Smooth muscle cell (in vitro differentiated cells): ENCODE results near the gene SMAGP. TPM values are rescaled to one million over a fixed set of nuclear protein-coding genes. Genes with fewer than 3 reads are reported as not detected.
"Not testable (repeated sequence)": the region's sequence is repeated elsewhere in the genome, so short reads cannot be mapped to it uniquely, and the experiment has no call there.

Experiments used
- DNase-seq: peaks from one replicate; lab custom pipeline; 2025; ENCODE audit not compliant: unreplicated experiment; lab: John Stamatoyannopoulos, UW
- H2AFZ ChIP-seq: fragments of 200-600 bp; sonication (generic); 2 replicates; pipeline ENCODE4 v1.6.0; 2016; ENCODE audit warnings: antibody characterized with exemption, low read depth, mild to moderate bottlenecking
- H3F3A ChIP-seq: fragments of 200-600 bp; sonication (generic); 2 replicates; pipeline ENCODE4 v1.6.0; 2017; ENCODE audit warnings: antibody characterized with exemption, low read depth
- H3K27ac ChIP-seq: fragments of 200-600 bp; sonication (generic); 2 replicates; pipeline ENCODE4 v1.5.1; 2016; ENCODE audit warnings: low read depth, mild to moderate bottlenecking
- H3K27me3 ChIP-seq: fragments of 200-600 bp; sonication (generic); 2 replicates; pipeline ENCODE4 v1.6.1; 2016; ENCODE audit warnings: low read depth, mild to moderate bottlenecking
- H3K36me3 ChIP-seq: fragments of 200-600 bp; sonication (generic); 2 replicates; pipeline ENCODE4 v1.5.1; 2016; ENCODE audit warnings: low read depth
- H3K4me1 ChIP-seq: fragments of 200-600 bp; sonication (generic); 2 replicates; pipeline ENCODE4 v1.5.1; 2016; ENCODE audit warnings: low read depth
- H3K4me2 ChIP-seq: fragments of 200-600 bp; sonication (generic); 2 replicates; pipeline ENCODE4 v1.6.0; 2016; ENCODE audit warnings: mild to moderate bottlenecking
- H3K4me3 ChIP-seq: fragments of 200-600 bp; sonication (generic); 2 replicates; pipeline ENCODE4 v1.5.1; 2016; ENCODE audit warnings: mild to moderate bottlenecking
- H3K79me2 ChIP-seq: fragments of 200-600 bp; sonication (generic); 2 replicates; pipeline ENCODE4 v1.6.0; 2016; ENCODE audit warnings: low read depth, mild to moderate bottlenecking
- H3K9ac ChIP-seq: fragments of 200-600 bp; sonication (generic); 2 replicates; pipeline ENCODE4 v1.6.0; 2016; ENCODE audit warnings: low read depth
- H3K9me3 ChIP-seq: fragments of 200-600 bp; sonication (generic); replicated peaks from 2 replicates; pipeline ENCODE4 v1.5.1; 2016; ENCODE audit warnings: low read depth
- H4K20me1 ChIP-seq: fragments of 200-600 bp; sonication (generic); 2 replicates; pipeline ENCODE4 v1.6.0; 2016; ENCODE audit warnings: low read depth
- CTCF ChIP-seq: fragments of 200-600 bp; sonication (generic); IDR thresholded peaks from 2 replicates; pipeline ENCODE4 v1.5.1; 2017; ENCODE audit warnings: borderline replicate concordance, mild to moderate bottlenecking, antibody characterized with exemption; ENCODE audit not compliant: insufficient read depth, poor library complexity, severe bottlenecking
- WGBS: methylation state at CpG from one replicate; pipeline ENCODE4 v1.1.7; 2016; ENCODE audit warnings: low lambda C conversion rate; 5-methylcytosine and 5-hydroxymethylcytosine counted together
- polyA plus RNA-seq: library from polyadenylated mRNA; unstranded; fragments of >200 nt; fragmentation: Nextera tagmentation; extraction: Ambion mirVana; gene quantifications from 2 replicates; pipeline ENCODE4 v1.2.1, GENCODE V29; 2016
- total RNA-seq: library from RNA; depleted of rRNA; stranded (reverse); fragments of >200 nt; gene quantifications from 2 replicates; pipeline ENCODE4 v1.2.3, GENCODE V29; 2014

The SMAGP gene
- total and polyA plus RNA-seq, 2 experiments from 2014 or later, result 6.8 to 9.0 TPM

GRCh38 chr12:51225771-51226170 is 44.4 kb downstream of the SMAGP start:
- WGBS, result 94% methylated on average over 2 of the region's 2 CpGs
- no peak overlapping the region for H3K9ac ChIP-seq
- H3K4me1 ChIP-seq, result no peaks in the 10 kb centered on the region
- no peak overlapping the region for H3K4me3 ChIP-seq
- TF ChIP-seq CTCF, result no peak
- H3K79me2 ChIP-seq, result peaks cover 3% of the 10 kb centered on the region
- no peak overlapping the region for H2AFZ ChIP-seq
- H3K9me3 ChIP-seq, result no peaks in the 10 kb centered on the region
- no peak overlapping the region for H3K4me2 ChIP-seq
- H3K27me3 ChIP-seq, result no peaks in the 10 kb centered on the region
- no peak overlapping the region for H3K27ac ChIP-seq
- H4K20me1 ChIP-seq, result no peaks in the 10 kb centered on the region
- DNase-seq, result no peak
- no peaks in the 10 kb centered on the region for H3K36me3 ChIP-seq
- H3F3A ChIP-seq, result no peaks in the 10 kb centered on the region

GRCh38 chr12:51225234-51225633 is 45.0 kb downstream of the SMAGP start:
- H3K9ac ChIP-seq, result no peak overlapping the region
- H4K20me1 ChIP-seq, result no peaks in the 10 kb centered on the region
- no peak overlapping the region for H2AFZ ChIP-seq
- H3K36me3 ChIP-seq, result no peaks in the 10 kb centered on the region
- no peaks in the 10 kb centered on the region for H3K9me3 ChIP-seq
- whole genome bisulfite sequencing, result 97% methylated on average over 4 of the region's 4 CpGs
- H3K79me2 ChIP-seq, result peaks cover 3% of the 10 kb centered on the region
- no peaks in the 10 kb centered on the region for H3F3A ChIP-seq
- no peak for DNase-seq
- H3K4me2 ChIP-seq, result no peak overlapping the region
- no peak for TF ChIP-seq CTCF
- H3K27ac ChIP-seq, result no peak overlapping the region
- no peak overlapping the region for H3K4me3 ChIP-seq
- H3K4me1 ChIP-seq, result no peaks in the 10 kb centered on the region
- H3K27me3 ChIP-seq, result no peaks in the 10 kb centered on the region

GRCh38 chr12:51224625-51225024 is 45.6 kb downstream of the SMAGP start:
- no peak overlapping the region for H3K4me2 ChIP-seq
- no peaks in the 10 kb centered on the region for H3K27me3 ChIP-seq
- no peaks in the 10 kb centered on the region for H3K36me3 ChIP-seq
- H3K4me1 ChIP-seq, result no peaks in the 10 kb centered on the region
- H3K9ac ChIP-seq, result no peak overlapping the region
- DNase-seq, result no peak
- H4K20me1 ChIP-seq, result no peaks in the 10 kb centered on the region
- H3K9me3 ChIP-seq, result no peaks in the 10 kb centered on the region
- WGBS, result 86% methylated on average over 3 of the region's 3 CpGs
- H3F3A ChIP-seq, result no peaks in the 10 kb centered on the region
- H3K79me2 ChIP-seq, result peaks cover 3% of the 10 kb centered on the region
- no peak overlapping the region for H3K4me3 ChIP-seq
- H2AFZ ChIP-seq, result no peak overlapping the region
- TF ChIP-seq CTCF, result no peak
- H3K27ac ChIP-seq, result no peak overlapping the region

GRCh38 chr12:51222461-51222860 is 47.8 kb downstream of the SMAGP start:
- H3K79me2 ChIP-seq, result peaks cover 3% of the 10 kb centered on the region
- H3F3A ChIP-seq, result no peaks in the 10 kb centered on the region
- no peaks in the 10 kb centered on the region for H3K4me1 ChIP-seq
- no peak overlapping the region for H3K4me2 ChIP-seq
- H2AFZ ChIP-seq, result no peak overlapping the region
- no peaks in the 10 kb centered on the region for H3K27me3 ChIP-seq
- H3K36me3 ChIP-seq, result no peaks in the 10 kb centered on the region
- TF ChIP-seq CTCF, result no peak
- H3K9me3 ChIP-seq, result no peaks in the 10 kb centered on the region
- H3K4me3 ChIP-seq, result no peak overlapping the region
- DNase-seq, result no peak
- WGBS, result 83% methylated on average over 7 of the region's 7 CpGs
- H4K20me1 ChIP-seq, result no peaks in the 10 kb centered on the region
- H3K9ac ChIP-seq, result no peak overlapping the region
- no peak overlapping the region for H3K27ac ChIP-seq

- not testable (repeated sequence) for H3K27me3 ChIP-seq, H3K9me3 ChIP-seq, H3K4me3 ChIP-seq, H3K9ac ChIP-seq, H2AFZ ChIP-seq, H3K4me2 ChIP-seq, H3F3A ChIP-seq, H4K20me1 ChIP-seq, H3K36me3 ChIP-seq, H3K4me1 ChIP-seq, H3K27ac ChIP-seq, DNase-seq
- WGBS, result 90% methylated on average over 12 of the region's 12 CpGs
- H3K79me2 ChIP-seq, result peaks cover 13% of the 10 kb centered on the region
These were observed 50.4 kb downstream of the SMAGP start for GRCh38 chr12:51219857-51220256.
